Mesothelial cell of epicardium (in vitro differentiated cells): Measurements from ENCODE around the gene KIAA1549. TPM values are rescaled to one million over a fixed set of nuclear protein-coding genes. Genes with fewer than 3 reads are reported as not detected.

ENCODE experiments used
- DNase-seq, 2 experiments: peaks; one replicate each; pipeline ENCODE4 v3.0.0; 2021; ENCODE audit warnings: low spot score in 2 of 2; ENCODE audit not compliant: unreplicated experiment in 2 of 2
- H3K27ac Mint-ChIP-seq: 2 replicates; pipeline ENCODE4 v1.8.0; 2021; ENCODE audit warnings: mixed read lengths
- H3K27me3 Mint-ChIP-seq: 2 replicates; pipeline ENCODE4 v1.8.0; 2021; ENCODE audit warnings: low read depth, mixed read lengths
- H3K36me3 Mint-ChIP-seq: 2 replicates; pipeline ENCODE4 v1.8.0; 2021; ENCODE audit warnings: mixed read lengths
- H3K4me1 Mint-ChIP-seq: 2 replicates; pipeline ENCODE4 v1.8.0; 2021; ENCODE audit warnings: mixed read lengths
- H3K4me3 Mint-ChIP-seq: 2 replicates; pipeline ENCODE4 v1.8.0; 2021; ENCODE audit warnings: mild to moderate bottlenecking, moderate library complexity, mixed read lengths
- H3K9me3 Mint-ChIP-seq: 2 replicates; pipeline ENCODE4 v1.8.0; 2021; ENCODE audit warnings: mixed read lengths
- CTCF ChIP-seq: fragments of 200-600 bp; sonication (generic); IDR thresholded peaks from one replicate; pipeline ENCODE4 v1.5.0; 2021; ENCODE audit warnings: antibody characterized with exemption; ENCODE audit not compliant: unreplicated experiment
- total RNA-seq: library from RNA; stranded (reverse); gene quantifications from 3 replicates; pipeline ENCODE4 v1.2.1, GENCODE V29; 2021

KIAA1549 gene
- total RNA-seq, 1 donor from 2014 or later = 34.8 TPM

- TF ChIP-seq CTCF = no peak
- no peak overlapping the region for H3K4me3 Mint-ChIP-seq
- no peaks in the 10 kb centered on the region for H3K27me3 Mint-ChIP-seq
- H3K4me1 Mint-ChIP-seq = peaks cover 15% of the 10 kb centered on the region
- DNase-seq = no peak
- H3K9me3 Mint-ChIP-seq = no peaks in the 10 kb centered on the region
- no peak overlapping the region for H3K27ac Mint-ChIP-seq
- no peaks in the 10 kb centered on the region for H3K36me3 Mint-ChIP-seq
Observed at GRCh38 chr7:139018910-139019309, 37.7 kb upstream of the KIAA1549 start.

GRCh38 chr7:139016931-139017511 is 35.8 kb upstream of the KIAA1549 start:
- peak; percentile 58 for TF ChIP-seq CTCF
- Mint-ChIP-seq H3K4me3 (no peak overlapping the region), H3K36me3 (no peaks in the 10 kb centered on the region), H3K9me3 (no peaks in the 10 kb centered on the region), H3K4me1 (peaks cover 9% of the 10 kb centered on the region), H3K27ac (no peak overlapping the region), H3K27me3 (no peaks in the 10 kb centered on the region)
- no peak for DNase-seq

GRCh38 chr7:139011373-139011772 is 30.2 kb upstream of the KIAA1549 start:
- Mint-ChIP-seq H3K36me3 (no peaks in the 10 kb centered on the region), H3K9me3 (peaks cover 3% of the 10 kb centered on the region), H3K4me3 (no peak overlapping the region), H3K4me1 (no peaks in the 10 kb centered on the region), H3K27me3 (no peaks in the 10 kb centered on the region), H3K27ac (no peak overlapping the region)
- no peak for DNase-seq
- no peak for TF ChIP-seq CTCF

- Mint-ChIP-seq H3K4me3 (no peak overlapping the region), H3K27ac (no peak overlapping the region), H3K4me1 (no peaks in the 10 kb centered on the region), H3K27me3 (no peaks in the 10 kb centered on the region), H3K36me3 (no peaks in the 10 kb centered on the region), H3K9me3 (peaks cover 24% of the 10 kb centered on the region)
- no peak for TF ChIP-seq CTCF
- no peak for DNase-seq
Observed at GRCh38 chr7:139004321-139005090, 23.3 kb upstream of the KIAA1549 start.

- H3K4me3 Mint-ChIP-seq = no peak overlapping the region
- peaks cover 12% of the 10 kb centered on the region for H3K9me3 Mint-ChIP-seq
- TF ChIP-seq CTCF = no peak
- no peaks in the 10 kb centered on the region for H3K36me3 Mint-ChIP-seq
- no peak overlapping the region for H3K27ac Mint-ChIP-seq
- H3K27me3 Mint-ChIP-seq = no peaks in the 10 kb centered on the region
- no peaks in the 10 kb centered on the region for H3K4me1 Mint-ChIP-seq
- DNase-seq = no peak
Observed at GRCh38 chr7:138999414-138999813, 18.2 kb upstream of the KIAA1549 start.
